WTC11 (cell line): Measurements from ENCODE around the gene SYNJ2. TPM values are rescaled to one million over a fixed set of nuclear protein-coding genes. Genes with fewer than 3 reads are reported as not detected.

Source experiments
- ATAC-seq: fragments of 200-7000 bp; cut with Tn5 transposase; 2 replicates; pipeline ENCODE4 v1.10.0; 2021; ENCODE audit warnings: mild to moderate bottlenecking, moderate library complexity
- CTCF ChIA-PET: fragments of 300-600 bp; sonication (Branson Sonifier 250); formaldehyde crosslinking; loops from one replicate; lab custom pipeline; 2021; ENCODE audit warnings: antibody characterized with exemption; lab: Charles Lee
- POLR2A ChIA-PET: fragments of 350-600 bp; sonication (Branson Sonifier 250); formaldehyde crosslinking; loops from one replicate; lab custom pipeline; 2021; ENCODE audit warnings: antibody characterized with exemption; lab: Charles Lee
- DNase-seq: peaks from one replicate; pipeline ENCODE4 v3.0.0; 2021; ENCODE audit warnings: low spot score
- H3K27ac Mint-ChIP-seq: 2 replicates; pipeline ENCODE4 v1.8.0; 2021; ENCODE audit warnings: mixed read lengths
- H3K27me3 Mint-ChIP-seq: 2 replicates; pipeline ENCODE4 v1.8.0; 2021; ENCODE audit warnings: low read depth, mild to moderate bottlenecking, moderate library complexity, mixed read lengths
- H3K36me3 Mint-ChIP-seq: 2 replicates; pipeline ENCODE4 v1.8.0; 2021; ENCODE audit warnings: mixed read lengths
- H3K4me1 Mint-ChIP-seq: 2 replicates; pipeline ENCODE4 v1.8.0; 2022; ENCODE audit warnings: mixed read lengths
- H3K4me3 Mint-ChIP-seq: 2 replicates; pipeline ENCODE4 v1.8.0; 2021; ENCODE audit warnings: mild to moderate bottlenecking, moderate library complexity, mixed read lengths
- H3K9me3 Mint-ChIP-seq: 2 replicates; pipeline ENCODE4 v1.8.0; 2021; ENCODE audit warnings: mixed read lengths
- ATF3 ChIP-seq: sonication (generic); formaldehyde crosslinking; conservative IDR thresholded peaks from 2 replicates; pipeline ENCODE4 v1.8.1; 2022; ENCODE audit warnings: mild to moderate bottlenecking, missing genetic modification reagents
- CREB1 ChIP-seq: sonication (generic); formaldehyde crosslinking; IDR thresholded peaks from 2 replicates; pipeline ENCODE4 v1.8.0; 2023; ENCODE audit warnings: mild to moderate bottlenecking, missing genetic modification reagents
- ELF4 ChIP-seq: sonication (generic); formaldehyde crosslinking; IDR thresholded peaks from 2 replicates; pipeline ENCODE4 v1.8.1; 2022; ENCODE audit warnings: low read depth, mild to moderate bottlenecking, moderate library complexity, missing genetic modification reagents
- ESRRA ChIP-seq: sonication (generic); formaldehyde crosslinking; IDR thresholded peaks from 2 replicates; pipeline ENCODE4 v1.8.1; 2022; ENCODE audit warnings: mild to moderate bottlenecking, missing genetic modification reagents, borderline replicate concordance
- ETV6 ChIP-seq: sonication (generic); formaldehyde crosslinking; IDR thresholded peaks from 2 replicates; pipeline ENCODE4 v1.8.1; 2022; ENCODE audit warnings: mild to moderate bottlenecking, missing genetic modification reagents
- FOXP1 ChIP-seq: sonication (generic); formaldehyde crosslinking; IDR thresholded peaks from 2 replicates; pipeline ENCODE4 v1.8.0; 2022; ENCODE audit warnings: missing genetic modification reagents, mild to moderate bottlenecking, moderate library complexity, borderline replicate concordance
- GABPB1 ChIP-seq: sonication (generic); formaldehyde crosslinking; IDR thresholded peaks from 2 replicates; pipeline ENCODE4 v1.8.1; 2023; ENCODE audit warnings: mild to moderate bottlenecking, missing genetic modification reagents
- HMGA2 ChIP-seq: fragments of 250-450 bp; sonication (Bioruptor Pico); IDR thresholded peaks from 2 replicates; pipeline ENCODE4 v1.4.0; 2021; ENCODE audit warnings: mild to moderate bottlenecking, moderate library complexity
- NR3C1 ChIP-seq: sonication (generic); formaldehyde crosslinking; conservative IDR thresholded peaks from 2 replicates; pipeline ENCODE4 v1.8.1; 2023; ENCODE audit warnings: low read depth, mild to moderate bottlenecking, missing genetic modification reagents
- SP1 ChIP-seq: sonication (generic); formaldehyde crosslinking; conservative IDR thresholded peaks from 2 replicates; pipeline ENCODE4 v1.8.1; 2022; ENCODE audit warnings: missing genetic modification reagents
- ZBTB43 ChIP-seq: sonication (generic); formaldehyde crosslinking; IDR thresholded peaks from 2 replicates; pipeline ENCODE4 v1.8.1; 2023; ENCODE audit warnings: mild to moderate bottlenecking, missing genetic modification reagents
- total RNA-seq: library from RNA; stranded (reverse); gene quantifications from 3 replicates; pipeline ENCODE4 v1.2.3, GENCODE V29; 2021
- TF ChIP-seq, protein P1 (sequence below): sonication (generic); formaldehyde crosslinking; IDR thresholded peaks from 2 replicates; pipeline ENCODE4 v1.8.0; 2023; ENCODE audit warnings: mild to moderate bottlenecking, missing genetic modification reagents
- TF ChIP-seq, protein P2 (sequence below): sonication (generic); formaldehyde crosslinking; IDR thresholded peaks from 2 replicates; pipeline ENCODE4 v1.8.1; 2023; ENCODE audit warnings: mild to moderate bottlenecking, missing genetic modification reagents, moderate library complexity
- TF ChIP-seq, protein P3 (sequence below): sonication (generic); formaldehyde crosslinking; IDR thresholded peaks from 2 replicates; pipeline ENCODE4 v1.8.1; 2023; ENCODE audit warnings: mild to moderate bottlenecking, missing genetic modification reagents, borderline replicate concordance
- TF ChIP-seq, protein P4 (sequence below): sonication (generic); formaldehyde crosslinking; IDR thresholded peaks from 2 replicates; pipeline ENCODE4 v1.8.0; 2023; ENCODE audit warnings: missing genetic modification reagents, mild to moderate bottlenecking, borderline replicate concordance

The SYNJ2 gene
- total RNA-seq, 1 experiment from 2014 or later: 15.3 TPM

DNA sequence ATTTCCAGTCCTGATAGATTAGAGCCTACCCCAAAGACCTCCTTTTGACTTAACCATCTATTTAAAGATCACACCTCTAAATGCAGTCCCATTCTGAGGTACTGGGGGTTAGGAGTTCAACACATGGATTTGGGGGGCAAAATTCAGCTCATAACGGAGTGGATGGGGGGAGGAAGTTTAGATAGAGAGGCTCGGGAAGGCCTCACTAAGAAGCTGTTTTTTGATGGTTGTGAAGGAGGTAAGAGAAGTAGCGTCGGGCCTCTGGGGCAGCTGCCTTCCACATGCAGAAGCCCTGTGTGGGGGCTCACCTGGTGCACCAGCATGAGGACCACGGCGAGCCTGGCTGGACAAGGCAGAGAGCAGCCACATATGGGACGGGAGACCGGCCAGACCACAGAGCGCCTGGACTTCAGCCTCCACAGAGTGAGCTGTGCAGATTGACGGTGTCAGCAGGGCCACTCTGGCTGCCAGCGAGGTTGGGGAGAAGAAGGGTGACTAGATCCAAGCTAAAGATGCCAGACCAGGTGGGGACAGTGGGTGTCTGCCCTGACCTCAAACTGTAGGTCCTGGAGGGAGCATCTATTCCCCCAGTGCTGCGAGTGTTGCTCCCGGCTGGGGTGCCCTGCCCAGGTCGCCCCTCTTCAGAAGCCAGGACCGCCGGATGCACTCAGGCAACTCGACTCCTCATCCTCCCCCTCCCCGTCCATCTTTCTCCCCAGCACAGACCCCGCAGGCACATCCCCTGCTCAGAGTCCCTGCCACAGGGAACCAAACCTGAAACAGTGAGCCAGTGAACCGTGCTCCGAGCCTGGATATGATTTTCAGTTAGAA is 5.1 kb upstream of the SYNJ2 start (continued):
- TF ChIP-seq, protein P1, sequence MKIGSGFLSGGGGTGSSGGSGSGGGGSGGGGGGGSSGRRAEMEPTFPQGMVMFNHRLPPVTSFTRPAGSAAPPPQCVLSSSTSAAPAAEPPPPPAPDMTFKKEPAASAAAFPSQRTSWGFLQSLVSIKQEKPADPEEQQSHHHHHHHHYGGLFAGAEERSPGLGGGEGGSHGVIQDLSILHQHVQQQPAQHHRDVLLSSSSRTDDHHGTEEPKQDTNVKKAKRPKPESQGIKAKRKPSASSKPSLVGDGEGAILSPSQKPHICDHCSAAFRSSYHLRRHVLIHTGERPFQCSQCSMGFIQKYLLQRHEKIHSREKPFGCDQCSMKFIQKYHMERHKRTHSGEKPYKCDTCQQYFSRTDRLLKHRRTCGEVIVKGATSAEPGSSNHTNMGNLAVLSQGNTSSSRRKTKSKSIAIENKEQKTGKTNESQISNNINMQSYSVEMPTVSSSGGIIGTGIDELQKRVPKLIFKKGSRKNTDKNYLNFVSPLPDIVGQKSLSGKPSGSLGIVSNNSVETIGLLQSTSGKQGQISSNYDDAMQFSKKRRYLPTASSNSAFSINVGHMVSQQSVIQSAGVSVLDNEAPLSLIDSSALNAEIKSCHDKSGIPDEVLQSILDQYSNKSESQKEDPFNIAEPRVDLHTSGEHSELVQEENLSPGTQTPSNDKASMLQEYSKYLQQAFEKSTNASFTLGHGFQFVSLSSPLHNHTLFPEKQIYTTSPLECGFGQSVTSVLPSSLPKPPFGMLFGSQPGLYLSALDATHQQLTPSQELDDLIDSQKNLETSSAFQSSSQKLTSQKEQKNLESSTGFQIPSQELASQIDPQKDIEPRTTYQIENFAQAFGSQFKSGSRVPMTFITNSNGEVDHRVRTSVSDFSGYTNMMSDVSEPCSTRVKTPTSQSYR: no peak

DNA sequence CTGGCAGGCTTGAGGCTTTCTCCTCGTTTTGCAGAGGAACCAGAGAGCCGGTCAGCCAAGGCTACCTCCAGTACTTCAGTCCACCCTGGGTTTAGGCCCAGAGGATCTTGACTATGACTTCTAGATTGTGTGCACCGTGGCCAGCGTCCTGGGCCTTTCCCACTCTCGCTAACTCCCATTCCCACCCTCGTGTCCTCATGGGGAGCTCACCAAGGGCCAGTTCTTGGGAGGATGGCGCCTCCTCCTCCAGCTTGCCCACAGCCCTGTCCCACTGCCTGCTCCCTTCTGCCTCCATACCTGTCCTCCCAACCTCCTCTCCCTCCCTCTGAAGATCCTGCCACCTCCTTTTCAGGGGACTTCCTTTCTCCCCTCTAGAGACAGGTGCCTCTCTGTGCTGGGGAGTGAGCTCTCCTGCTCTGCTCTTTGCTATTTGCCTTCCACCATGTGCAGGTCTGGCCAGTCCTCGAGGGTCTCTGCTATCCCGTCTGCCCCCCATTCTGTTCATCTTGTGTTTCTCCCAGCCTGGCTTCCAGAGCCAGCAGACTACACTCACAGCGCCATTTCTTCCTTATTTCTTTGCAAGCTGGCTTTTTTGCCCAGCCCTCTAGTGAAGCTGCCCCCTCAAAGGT is 4.4 kb upstream of the SYNJ2 start:
- no peak overlapping the region for H3K27ac Mint-ChIP-seq
- no peak overlapping the region for H3K4me3 Mint-ChIP-seq
- ATAC-seq (no peak), DNase-seq (no peak)
- H3K4me1 Mint-ChIP-seq: peaks cover 21% of the 10 kb centered on the region
- POLR2A ChIA-PET: no interaction called here
- no peaks in the 10 kb centered on the region for H3K9me3 Mint-ChIP-seq
- peaks cover 35% of the 10 kb centered on the region for H3K27me3 Mint-ChIP-seq
- H3K36me3 Mint-ChIP-seq: no peaks in the 10 kb centered on the region
- CTCF ChIA-PET: interaction anchor here (0.5 kb wide), 1 partner anchor 268 kb away, joined by 3 read pairs; no protein-coding TSS in a partner anchor
- TF ChIP-seq, protein P2, sequence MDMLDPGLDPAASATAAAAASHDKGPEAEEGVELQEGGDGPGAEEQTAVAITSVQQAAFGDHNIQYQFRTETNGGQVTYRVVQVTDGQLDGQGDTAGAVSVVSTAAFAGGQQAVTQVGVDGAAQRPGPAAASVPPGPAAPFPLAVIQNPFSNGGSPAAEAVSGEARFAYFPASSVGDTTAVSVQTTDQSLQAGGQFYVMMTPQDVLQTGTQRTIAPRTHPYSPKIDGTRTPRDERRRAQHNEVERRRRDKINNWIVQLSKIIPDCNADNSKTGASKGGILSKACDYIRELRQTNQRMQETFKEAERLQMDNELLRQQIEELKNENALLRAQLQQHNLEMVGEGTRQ (CRISPR knock-in tag): no peak
- no peak for TF ChIP-seq HMGA2
- no peak for TF ChIP-seq ESRRA
- TF ChIP-seq, protein P3, sequence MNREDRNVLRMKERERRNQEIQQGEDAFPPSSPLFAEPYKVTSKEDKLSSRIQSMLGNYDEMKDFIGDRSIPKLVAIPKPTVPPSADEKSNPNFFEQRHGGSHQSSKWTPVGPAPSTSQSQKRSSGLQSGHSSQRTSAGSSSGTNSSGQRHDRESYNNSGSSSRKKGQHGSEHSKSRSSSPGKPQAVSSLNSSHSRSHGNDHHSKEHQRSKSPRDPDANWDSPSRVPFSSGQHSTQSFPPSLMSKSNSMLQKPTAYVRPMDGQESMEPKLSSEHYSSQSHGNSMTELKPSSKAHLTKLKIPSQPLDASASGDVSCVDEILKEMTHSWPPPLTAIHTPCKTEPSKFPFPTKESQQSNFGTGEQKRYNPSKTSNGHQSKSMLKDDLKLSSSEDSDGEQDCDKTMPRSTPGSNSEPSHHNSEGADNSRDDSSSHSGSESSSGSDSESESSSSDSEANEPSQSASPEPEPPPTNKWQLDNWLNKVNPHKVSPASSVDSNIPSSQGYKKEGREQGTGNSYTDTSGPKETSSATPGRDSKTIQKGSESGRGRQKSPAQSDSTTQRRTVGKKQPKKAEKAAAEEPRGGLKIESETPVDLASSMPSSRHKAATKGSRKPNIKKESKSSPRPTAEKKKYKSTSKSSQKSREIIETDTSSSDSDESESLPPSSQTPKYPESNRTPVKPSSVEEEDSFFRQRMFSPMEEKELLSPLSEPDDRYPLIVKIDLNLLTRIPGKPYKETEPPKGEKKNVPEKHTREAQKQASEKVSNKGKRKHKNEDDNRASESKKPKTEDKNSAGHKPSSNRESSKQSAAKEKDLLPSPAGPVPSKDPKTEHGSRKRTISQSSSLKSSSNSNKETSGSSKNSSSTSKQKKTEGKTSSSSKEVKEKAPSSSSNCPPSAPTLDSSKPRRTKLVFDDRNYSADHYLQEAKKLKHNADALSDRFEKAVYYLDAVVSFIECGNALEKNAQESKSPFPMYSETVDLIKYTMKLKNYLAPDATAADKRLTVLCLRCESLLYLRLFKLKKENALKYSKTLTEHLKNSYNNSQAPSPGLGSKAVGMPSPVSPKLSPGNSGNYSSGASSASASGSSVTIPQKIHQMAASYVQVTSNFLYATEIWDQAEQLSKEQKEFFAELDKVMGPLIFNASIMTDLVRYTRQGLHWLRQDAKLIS (CRISPR knock-in tag): no peak
- TF ChIP-seq, protein P4, sequence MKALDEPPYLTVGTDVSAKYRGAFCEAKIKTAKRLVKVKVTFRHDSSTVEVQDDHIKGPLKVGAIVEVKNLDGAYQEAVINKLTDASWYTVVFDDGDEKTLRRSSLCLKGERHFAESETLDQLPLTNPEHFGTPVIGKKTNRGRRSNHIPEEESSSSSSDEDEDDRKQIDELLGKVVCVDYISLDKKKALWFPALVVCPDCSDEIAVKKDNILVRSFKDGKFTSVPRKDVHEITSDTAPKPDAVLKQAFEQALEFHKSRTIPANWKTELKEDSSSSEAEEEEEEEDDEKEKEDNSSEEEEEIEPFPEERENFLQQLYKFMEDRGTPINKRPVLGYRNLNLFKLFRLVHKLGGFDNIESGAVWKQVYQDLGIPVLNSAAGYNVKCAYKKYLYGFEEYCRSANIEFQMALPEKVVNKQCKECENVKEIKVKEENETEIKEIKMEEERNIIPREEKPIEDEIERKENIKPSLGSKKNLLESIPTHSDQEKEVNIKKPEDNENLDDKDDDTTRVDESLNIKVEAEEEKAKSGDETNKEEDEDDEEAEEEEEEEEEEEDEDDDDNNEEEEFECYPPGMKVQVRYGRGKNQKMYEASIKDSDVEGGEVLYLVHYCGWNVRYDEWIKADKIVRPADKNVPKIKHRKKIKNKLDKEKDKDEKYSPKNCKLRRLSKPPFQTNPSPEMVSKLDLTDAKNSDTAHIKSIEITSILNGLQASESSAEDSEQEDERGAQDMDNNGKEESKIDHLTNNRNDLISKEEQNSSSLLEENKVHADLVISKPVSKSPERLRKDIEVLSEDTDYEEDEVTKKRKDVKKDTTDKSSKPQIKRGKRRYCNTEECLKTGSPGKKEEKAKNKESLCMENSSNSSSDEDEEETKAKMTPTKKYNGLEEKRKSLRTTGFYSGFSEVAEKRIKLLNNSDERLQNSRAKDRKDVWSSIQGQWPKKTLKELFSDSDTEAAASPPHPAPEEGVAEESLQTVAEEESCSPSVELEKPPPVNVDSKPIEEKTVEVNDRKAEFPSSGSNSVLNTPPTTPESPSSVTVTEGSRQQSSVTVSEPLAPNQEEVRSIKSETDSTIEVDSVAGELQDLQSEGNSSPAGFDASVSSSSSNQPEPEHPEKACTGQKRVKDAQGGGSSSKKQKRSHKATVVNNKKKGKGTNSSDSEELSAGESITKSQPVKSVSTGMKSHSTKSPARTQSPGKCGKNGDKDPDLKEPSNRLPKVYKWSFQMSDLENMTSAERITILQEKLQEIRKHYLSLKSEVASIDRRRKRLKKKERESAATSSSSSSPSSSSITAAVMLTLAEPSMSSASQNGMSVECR (CRISPR knock-in tag): no peak
- TF ChIP-seq ZBTB43 (CRISPR knock-in tag): no peak
- TF ChIP-seq GABPB1: no peak
- TF ChIP-seq SP1 (CRISPR knock-in tag): no peak
- TF ChIP-seq ETV6 (CRISPR knock-in tag): no peak
- no peak for TF ChIP-seq ATF3 (CRISPR knock-in tag)
- no peak for TF ChIP-seq CREB1
- no peak for TF ChIP-seq FOXP1 (CRISPR knock-in tag)
- TF ChIP-seq ELF4 (CRISPR knock-in tag): no peak
- TF ChIP-seq, protein P1: no peak
- no peak for TF ChIP-seq NR3C1
